HS-27A (cell line): ENCODE measurements around the gene IDH1.
A peak's percentile ranks its signal among the peaks of the same experiment; 100 is the strongest.
"Not testable (repeated sequence)": the region's sequence is repeated elsewhere in the genome, so short reads cannot be mapped to it uniquely, and the experiment has no call there.

Experiments
- DNase-seq: peaks from one replicate; pipeline ENCODE4 v3.0.0-alpha.2; 2012; ENCODE audit warnings: low read depth, missing footprints

The IDH1 gene

DNA sequence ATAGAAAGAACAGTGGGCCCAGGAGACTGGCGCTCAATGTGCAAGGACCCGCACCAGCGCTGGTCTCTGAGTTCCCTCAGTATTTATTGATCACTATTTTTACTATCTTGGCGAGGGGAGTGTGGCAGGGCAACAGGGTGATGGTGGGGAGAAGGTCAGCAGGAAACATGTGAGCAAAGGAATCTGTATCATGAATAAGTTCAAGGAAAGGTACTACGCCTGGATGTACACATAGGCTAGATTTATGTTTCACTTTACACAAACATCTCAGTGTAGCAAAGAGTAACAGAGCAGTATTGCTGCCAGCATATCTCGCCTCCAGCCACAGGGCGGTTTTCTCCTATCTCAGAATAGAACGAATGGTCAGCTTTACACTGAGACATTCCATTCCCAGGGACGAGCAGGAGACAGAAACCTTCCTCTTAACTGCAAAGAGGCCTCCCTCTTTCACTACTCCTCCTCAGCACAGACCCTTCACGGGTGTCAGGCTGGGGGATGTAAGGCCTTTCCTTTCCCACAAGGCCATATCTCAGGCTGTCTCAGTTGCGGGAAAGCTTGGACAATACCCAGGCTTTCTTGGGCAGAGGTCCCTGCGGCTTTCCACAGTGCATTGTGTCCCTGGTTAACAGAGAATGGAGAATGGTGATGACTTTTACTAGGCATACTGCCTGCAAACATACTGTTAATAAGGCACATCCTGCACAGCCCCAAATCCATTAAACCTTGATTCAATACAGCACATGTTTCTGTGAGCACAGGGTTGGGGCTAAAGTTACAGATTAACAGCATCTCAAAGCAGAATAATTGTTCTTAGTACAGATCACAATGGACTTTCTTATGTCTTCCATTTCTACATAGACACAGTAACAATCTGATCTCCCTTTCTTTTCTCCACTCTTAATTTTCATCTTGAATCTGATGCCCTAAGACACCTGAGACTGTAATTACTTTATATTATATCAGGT, 2.3 kb upstream of the IDH1 start:
- not testable (repeated sequence) for DNase-seq

DNA sequence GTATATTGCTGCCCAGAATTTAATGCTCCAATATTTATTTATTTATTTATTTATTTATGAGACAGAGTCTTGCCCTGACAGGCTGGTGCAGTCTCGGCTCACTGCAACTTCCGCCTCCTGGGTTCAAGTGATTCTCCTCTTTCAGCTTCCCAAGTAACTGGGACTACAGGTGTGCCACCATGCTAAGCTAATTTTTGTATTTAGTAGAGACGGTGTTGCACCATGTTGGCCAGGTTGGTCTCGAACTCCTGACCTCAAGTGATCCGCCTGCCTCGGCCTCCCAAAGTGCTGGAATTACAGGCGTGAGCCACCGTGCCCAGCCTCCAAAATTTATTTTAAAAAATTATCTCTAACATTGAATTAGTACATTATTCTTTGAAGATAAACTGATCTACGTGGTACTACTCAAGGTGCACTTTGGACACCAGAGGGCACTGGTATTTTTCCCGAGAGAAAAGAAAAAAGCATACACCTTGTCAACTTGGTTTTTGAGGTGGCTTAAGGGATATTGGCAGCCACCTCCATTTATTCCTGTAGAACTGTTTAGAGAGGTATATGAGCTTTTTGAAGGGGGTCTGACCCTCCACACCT, 1.4 kb upstream of the IDH1 start:
- DNase-seq: no peak

DNA sequence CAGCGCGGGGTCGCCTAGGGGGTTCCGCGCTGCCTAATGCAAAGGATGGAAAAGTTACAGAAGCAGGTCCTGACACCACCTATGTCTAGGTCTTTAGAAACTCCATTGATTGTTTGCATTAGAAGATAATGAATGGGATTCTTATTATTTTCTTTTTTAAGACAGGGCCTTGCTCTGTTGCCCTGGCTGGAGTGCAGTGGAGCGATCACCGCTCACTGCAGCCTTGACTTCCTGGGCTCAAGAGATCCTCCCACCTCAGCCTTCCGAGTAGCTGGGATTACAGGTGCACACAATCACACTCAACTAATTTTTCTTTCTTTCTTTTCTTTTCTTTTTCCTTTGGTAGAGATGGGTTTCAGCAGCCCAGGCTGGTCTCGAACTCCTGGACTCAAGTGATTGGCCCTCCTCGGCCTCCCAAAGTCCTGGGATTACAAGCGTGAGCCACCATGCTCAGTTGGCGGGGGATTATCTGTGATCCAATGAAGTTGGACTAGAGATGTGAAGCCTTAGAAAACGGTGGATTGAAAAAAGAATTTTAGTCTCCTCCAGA, 761 bp upstream of the IDH1 start:
- DNase-seq: no peak

DNA sequence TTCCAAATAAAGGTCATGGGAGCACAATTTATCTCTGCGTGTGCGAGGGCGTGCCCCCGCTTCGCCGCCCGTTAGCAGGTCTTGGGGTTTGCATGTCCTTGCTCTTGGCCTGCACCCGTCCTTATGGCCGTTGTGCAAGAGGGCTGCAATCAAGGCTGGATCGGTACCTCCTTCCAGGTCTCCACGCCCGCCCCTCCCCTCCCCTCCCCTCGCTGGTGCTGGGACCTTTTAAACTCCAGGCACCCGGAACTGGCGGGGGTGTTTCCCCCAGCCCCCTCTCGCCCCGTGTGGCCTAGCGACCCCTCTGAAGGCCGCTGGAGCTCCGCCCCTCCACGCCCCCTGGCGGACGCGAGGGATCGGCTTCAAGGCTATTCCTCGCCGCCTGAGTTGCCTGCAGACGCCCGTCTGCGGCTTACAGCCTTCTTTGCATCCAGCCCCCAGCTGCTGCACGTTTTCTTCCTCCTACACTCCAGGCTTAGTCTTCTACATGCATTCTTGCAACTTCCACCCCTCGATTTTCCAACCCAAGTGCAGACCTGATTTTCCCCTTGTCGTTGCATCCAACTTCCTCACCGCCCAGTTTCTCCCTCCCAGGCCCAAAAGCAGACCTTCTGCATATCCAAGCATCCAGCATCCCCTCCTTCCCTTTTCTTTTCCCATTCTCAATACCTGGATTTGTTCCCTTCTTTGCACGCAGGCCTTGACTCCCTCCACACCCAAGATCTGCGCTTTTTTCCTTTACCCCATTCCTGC, 577 bp downstream of the IDH1 start:
- peak; percentile 17 for DNase-seq

DNA sequence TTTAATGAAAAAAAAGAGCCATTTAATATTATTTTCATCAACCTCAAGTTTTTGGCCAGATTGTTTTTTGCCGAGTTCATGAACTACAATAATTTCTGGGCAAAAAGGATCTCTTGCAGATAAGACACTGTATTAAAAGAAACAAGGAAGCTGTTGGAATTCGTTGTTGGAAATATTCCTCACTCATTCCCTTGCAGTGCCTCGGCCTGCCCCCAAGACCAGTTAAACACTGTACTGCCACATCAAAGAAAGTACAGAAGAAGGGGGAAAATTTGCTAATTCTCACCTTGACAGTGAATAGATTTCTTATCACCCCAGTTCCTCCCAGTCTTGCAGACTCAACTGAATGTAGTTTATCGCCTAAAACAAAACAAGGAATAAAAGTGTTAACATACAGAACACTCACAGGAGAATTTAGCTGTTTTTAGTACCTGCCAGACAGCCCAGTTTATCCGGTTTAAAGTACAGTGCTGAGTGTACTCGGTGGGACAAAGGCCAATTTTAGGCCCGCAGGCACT, 1.2 kb downstream of the IDH1 start:
- no peak for DNase-seq

DNA sequence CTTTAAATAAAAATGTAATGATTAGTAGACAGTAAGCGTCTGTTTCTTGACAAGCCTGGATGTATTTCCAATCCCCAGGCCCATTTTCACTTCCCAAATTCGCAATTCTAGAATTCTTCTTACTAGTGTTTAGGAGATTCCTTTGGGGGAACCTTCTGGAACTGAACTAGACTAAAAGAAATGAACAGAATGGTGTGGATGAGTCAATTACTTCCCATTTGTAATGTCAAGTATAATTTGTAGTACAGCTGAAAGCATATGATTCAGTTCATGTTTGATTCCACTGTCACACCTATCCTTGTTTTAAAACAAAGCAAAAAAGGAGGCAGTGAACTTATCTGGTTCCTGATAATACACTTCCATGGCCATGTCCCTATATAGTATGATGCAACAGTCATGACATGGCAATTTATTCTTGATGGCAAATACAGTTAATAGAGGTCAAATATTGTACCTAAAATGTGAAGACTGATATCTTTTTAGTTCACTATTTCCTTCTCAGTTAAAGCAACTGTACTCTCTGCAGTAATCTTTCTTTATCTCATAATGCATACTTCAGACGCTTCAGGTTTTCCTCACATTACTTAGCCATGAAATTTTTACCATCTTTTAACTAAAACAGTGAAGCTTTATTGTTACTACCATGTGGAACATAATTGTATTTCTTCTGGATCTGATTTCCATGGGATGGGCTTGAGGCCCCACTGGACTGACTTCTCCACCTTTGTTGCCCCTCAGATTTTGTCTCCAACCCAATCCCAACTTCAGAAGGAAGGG, 2.0 kb downstream of the IDH1 start:
- no peak for DNase-seq

DNA sequence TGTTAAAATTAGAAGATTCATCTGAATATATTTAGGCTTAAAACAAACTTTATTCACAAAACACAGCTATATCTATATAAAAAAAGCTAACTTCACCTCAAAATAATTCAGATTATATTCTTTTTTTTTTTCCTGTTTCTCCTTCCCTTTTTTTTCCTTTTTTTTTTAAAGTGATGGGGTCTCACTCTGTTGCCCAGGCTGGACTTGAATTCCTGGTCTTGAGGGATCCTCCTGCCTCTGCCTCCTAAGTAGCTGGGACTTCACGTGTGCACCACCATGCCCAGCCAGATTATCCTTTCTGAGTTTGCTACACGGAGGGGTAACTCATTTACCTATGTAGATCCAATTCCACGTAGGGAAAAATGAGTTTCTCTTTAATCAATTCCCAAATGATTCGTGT, 3.8 kb downstream of the IDH1 start:
- no peak for DNase-seq

DNA sequence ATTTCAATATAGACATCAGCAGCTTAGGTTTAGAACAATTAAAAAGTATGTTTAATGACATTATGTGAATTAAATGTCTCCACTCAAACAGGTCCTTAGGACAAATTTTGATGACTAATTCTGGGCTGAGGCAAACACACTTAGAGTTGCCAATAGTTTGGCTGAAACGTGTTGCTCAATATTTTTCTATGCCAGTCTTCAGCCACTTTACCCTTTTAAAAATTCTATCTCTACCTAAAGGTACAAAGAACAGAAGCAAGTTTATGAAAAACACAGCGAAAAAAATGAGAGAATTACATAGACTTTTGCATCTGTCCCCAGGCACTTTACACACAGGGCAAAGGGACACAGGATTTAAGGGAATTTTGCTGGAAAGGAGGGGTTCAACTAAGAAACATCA, 4.5 kb downstream of the IDH1 start:
- no peak for DNase-seq

DNA sequence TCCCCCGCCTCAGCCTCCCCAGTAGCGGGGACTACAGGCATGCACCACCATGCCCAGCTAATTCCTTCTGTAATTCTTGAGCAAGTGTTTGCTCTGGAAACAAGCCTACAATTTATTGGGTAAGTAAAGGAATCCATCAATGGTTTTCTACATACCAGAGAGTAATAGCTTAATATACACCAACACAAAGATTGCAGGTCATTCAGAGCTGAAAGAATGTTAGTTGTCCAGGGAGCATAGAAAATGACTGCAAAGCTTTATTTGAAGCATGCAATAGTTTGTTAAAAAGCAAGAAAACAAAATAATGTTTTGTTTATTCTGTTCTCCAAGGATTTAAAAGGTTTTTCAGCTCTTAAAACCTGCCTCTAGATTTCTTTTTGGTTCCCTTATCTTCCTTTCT, 5.6 kb downstream of the IDH1 start:
- no peak for DNase-seq

DNA sequence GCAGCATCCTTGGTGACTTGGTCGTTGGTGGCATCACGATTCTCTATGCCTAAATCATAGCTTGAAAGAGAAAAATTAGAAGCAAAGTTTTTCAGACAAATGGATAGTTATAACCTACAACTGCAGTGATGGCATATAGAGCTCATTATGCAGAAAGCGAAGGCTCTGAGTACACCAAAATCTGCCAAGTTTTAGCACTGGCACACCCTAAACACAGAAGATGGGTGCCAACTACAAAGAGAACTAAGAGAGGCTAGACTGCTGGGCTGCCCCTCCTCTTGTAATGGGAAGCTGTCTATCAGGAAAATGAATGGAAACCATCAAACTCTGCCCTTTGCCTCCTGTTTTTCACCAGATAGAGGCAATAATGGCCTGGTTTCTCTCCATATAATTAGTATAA, 6.3 kb downstream of the IDH1 start:
- DNase-seq: no peak

DNA sequence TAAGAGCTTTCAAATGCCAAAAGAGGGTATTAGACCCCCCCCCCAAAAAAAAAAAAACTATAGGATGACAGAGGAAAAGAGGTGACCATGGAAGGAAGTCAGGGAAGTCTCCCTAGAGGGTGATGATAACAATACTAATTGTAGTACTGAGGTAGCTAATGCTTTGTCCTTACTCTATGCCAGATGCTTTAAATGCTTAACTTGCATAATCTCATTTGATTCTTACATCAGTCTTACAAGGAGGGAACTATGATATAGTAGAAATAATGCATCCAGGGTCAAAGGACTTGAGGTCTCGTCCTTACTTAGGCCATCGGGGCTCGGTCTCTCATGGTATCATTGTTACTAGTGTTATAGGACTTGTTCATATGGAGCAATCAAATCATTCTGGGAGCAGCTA, 9.1 kb downstream of the IDH1 start:
- DNase-seq: no peak

DNA sequence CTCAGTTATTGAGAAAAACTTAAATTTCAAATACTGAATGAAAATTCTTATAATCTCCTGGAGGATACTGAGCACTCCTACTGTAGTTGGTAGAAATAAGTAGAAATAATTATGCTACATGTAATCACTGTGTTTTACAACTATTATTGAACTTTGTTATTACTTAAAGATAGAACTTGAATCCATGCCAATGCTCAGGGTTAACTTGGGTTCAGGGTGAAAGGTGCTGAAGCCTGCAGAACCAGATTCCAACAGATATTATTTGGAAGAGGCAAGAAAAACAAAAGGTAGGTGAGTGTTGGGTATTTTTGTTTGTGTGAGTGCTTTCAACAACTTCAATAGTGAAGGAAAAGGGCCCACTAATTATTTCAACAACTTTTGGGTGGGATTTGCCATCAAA, 10.4 kb downstream of the IDH1 start:
- DNase-seq: no peak

DNA sequence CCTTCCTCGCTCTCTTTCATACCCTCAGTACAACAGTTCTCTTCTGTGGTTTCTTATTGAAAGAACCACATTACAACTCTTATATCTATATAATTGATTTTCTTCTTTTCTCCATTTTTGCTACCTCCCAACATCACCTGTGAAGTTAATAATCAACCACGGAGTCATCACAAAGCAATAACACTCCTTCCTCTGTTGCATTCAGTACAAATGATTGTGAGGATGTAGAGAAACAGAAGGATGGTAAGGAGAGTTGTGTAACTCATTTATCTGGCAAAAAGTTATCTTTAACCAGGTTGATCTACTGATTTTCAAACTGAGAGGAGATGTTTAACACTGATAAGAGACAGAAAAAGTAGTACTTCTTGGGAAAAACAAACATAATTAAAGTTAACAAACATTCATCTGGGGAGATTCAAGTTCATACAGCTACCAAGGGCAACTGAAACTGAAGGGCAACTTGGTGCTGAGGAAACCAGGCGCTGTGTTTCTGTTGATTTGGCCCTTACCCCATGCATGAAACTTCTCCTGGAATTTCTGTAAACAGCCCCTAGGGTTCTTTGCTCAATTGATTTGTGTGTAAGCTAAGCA, 14.2 kb downstream of the IDH1 start:
- DNase-seq: no peak

DNA sequence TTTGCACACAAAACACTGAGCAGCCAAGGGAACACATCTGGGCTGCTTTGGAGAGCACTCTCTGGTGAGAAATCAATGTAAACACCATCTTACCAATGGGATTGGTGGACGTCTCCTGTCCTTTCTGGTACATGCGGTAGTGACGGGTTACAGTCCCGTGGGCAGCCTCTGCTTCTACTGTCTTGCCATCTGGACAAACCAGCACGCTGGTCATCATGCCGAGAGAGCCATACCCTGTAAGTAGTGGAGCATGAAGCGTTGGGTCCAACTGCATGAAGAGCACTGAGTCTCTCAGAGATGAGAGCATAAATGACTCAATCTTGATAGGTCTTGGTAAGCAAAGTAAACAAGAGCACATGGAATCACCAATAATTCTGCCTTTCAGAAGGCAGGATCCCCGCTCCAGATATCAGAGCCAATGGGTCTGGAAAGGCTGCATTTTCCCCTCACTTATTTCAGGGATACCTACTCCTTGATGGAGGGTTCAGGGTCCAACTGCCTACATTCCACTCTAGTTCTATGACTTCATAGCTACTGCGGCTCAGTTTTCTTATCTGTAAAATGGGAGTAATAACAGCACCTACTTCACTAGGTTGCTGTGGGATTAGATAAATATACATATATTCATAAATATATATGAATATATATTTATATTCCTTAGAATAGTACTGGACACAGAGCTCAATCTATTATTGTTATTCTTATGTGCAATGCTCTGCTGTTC, 14.9 kb downstream of the IDH1 start:
- DNase-seq: no peak

DNA sequence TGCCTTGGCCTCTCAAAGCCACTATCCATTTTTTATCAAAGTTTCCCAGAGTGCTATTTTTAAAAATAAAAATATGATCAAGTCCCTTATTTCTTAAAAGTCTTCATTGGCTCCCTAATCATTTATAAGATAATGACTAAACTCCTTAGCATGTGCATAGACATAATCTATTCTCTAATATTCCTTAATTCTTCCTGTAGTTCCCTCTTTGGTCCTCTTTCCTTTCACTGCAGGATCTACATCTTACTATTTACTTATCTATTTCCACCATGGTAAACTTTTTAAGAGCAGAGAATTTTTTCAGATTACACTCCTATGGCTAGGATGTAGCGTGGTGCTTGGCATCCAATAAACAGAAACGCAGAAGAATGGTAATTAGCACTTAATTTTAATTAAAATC, 19.0 kb downstream of the IDH1 start:
- DNase-seq: no peak

DNA sequence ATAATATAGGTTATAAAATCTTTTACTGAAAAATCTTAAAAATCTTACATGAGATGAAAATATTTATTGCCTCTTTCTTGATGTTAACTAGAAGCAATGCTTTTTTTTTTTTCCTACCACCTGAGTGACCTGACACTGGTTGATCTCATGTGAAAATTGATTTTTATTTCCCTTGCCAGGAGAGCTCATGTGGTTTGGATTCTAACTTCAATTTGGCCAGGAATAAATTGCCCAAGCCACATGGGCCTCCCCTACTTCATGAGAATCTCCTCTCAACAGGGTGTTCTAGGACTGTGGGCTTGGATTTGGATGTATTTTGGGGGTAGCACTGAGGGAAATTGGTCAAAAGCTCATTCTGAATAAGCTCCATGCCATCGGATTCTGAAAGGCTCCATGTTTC, 20.1 kb downstream of the IDH1 start:
- DNase-seq: no peak

DNA sequence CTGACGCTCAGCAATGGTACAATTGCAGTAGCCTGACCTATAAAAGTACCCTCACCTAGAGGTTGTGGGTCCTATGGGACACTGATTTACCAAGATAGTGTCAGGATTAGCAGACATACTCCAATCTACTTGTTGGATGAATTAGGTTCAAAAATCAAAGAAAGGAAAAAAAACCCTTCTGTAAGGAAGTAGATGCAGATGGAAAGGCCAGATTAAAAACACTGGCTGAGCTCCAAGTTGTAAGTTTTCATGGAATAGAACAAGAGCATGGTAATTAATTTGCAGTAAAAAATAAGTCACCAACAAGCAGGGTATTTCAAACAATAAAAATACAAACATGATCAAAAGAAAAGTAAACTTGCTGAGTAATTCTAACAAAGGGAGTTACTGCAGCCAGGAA, 26.4 kb downstream of the IDH1 start:
- DNase-seq: no peak

DNA sequence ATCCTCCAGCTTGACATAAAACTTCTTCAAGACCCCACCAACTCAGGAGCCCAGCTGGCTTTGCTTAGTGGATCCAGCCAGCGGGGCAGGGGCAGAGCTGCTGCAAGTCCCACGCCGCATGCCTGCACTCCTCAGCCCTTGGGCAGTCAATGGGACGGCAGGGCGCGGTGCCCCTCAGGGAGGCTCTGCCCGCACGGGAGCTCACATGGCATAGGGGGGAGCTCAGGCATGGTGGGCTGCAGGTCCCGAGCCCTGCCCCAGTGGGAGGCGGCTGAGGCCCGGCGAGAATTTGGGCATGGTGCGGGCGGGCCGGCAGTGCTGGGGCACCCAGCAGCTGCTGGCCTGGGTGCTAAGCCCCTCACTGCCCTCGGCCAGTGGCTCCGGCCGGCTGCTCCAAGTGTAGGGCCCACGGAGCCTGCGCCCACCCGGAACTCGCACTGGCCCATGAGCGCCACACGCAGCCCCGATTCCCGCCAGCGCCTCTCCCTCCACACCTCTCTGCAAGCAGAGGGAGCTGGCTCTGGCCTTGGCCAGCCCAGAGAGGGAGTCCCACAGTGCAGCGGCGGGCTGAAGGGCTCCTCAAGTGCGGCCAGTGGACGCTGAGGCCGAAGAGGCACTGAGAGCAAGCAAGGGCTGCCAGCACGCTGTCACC, 27.2 kb downstream of the IDH1 start:
- DNase-seq: no peak

DNA sequence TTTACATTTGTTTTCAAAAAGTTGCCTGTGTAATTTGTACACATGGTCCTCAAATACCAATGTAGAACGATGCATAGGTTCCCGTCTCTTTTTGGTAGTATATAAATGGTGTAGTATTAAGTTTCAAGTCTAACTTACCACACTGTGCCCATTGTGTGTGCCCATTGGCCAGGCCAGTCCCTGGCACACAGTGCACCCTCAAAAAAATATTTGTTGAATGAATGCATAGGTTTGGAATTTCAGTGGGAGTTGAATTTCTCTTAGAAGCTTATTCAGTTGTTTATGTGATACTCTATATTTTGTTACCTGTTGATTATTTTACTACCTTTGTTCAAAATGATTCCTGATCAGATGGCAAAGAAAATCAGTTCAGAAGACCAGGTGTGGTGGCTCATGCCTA, 30.1 kb downstream of the IDH1 start:
- peak; percentile 3 for DNase-seq

DNA sequence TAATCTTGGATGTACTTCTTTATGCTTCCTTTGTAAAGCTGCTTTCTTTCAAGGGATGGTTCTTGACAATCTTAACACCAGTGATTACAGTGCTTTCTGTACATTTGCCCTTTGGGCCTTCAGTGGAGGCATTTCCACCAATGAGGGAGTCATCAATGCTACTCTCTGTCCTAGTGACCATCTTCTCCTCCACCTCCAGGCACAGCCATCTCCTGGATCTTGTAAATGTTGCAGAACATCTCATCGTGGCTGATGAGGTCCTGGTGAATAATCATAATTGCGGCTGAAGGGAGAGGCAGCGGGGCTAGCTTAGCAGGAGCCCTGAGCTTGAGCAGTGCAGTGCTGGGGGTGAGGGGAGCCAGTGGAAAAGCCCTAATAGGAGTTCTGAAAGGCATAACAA, 32.5 kb downstream of the IDH1 start:
- no peak for DNase-seq
